Endometrial microvascular endothelial cells (primary cell): ENCODE results near the gene CORO7. TPM values are rescaled to one million over a fixed set of nuclear protein-coding genes. Genes with fewer than 3 reads are reported as not detected.

Experiments
- in situ Hi-C: cut with HindIII; loops from 2 replicates; pipeline ENCODE4 v1.10.0; 2017; ENCODE audit warnings: low sequenced_read_pairs, low pct_unique_long_range_greater_than_20kb; ENCODE audit errors: inconsistent ontology term
- total RNA-seq: library from RNA; depleted of rRNA; stranded (reverse); fragments of >200 nt; gene quantifications from one replicate; pipeline ENCODE4 v1.2.3, GENCODE V29; 2015; ENCODE audit errors: inconsistent ontology term

Gene CORO7
- total RNA-seq, 1 donor from 2014 or later, result 28.6 TPM

DNA sequence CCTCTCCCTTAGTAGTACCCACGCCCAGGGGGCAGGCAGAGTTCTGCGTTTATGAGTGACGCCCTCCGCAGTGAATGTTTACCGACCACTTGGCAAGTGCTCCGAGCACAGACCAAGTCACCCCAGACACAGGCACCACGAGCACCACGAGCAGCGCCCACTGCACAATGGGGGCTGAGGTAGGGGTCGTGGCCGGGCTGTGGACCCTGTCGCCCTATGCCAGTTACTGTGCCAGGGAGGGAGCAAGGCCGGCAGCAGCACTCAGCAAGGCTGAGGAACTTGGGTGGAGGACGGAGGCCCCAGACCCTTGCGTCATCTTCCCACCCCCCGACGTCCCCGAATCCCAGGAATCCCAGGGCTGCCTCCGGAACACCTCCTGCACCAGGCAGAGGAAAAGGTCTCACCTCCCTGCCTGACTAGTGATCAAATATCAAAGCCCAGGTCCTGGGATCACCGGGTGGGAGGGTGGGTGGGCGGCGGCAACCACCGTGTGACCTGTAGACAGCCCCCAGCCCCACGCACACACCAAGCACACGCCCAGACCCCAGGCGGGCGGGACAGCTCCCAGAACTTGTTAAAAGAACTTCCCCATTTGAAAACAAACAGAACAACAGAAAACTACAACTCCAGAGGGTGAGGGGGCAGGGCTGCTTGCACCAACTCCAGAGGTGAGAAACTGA, 39.4 kb downstream of the CORO7 start:
- in situ Hi-C loops, result no loop called here

DNA sequence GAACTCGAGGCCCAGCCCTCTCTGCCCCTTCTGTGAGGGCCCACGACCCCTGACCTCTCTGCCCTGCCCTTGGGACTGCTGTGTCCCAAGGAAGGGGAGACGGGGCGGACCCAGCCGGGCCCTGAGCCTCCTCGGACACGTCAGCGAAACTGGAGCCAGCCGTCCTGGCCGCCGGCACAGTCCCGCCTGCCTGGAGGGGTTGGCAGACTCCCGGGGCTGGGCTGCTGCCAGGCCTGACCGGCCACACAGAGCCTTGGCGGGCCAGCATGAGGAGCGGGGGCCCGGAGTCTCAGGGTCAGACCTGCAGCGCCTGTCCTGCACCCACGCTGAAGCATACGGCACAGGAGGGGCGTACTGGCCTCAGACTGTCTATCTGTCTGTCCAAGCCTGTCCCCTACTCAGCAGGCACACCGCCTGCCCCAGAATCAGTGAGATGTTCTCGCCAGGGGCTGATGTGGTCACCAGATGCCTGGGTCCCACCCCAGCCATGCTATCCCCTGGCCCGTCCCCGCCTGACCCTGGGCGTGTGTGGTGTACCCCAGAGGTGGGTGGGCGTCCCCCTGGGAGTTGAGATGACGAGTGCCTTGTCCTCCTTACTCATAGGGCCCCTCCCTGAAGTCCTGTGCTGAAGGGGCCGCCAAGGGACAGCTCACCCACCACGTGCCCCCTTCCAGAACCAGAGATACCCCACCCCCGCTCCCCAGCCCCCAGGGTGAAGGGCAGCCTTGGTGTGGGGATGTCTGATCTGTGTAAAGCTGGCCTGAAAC, 40.1 kb downstream of the CORO7 start:
- in situ Hi-C loops, result no loop called here

DNA sequence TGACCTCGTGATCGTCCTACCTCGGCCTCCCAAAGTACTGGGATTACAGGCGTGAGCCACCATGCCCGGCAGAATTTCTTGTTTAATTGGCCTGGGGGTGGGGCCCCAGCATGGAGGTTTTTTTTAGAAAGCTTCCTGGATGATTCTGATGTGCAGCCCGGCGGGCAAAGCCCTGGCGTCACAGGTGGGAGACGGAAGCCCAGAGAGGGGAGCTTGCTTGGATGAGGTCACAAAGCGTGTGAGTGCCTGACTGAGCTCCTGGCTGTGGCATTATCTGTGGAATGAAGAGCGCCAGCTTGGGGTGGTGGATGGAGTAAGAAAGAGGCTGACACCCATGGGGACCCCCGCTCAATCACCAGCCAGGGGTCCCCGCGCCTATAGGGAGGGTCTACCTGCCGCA, 40.7 kb downstream of the CORO7 start:
- in situ Hi-C loops, result no loop called here

GRCh38 chr16:4373909-4374742, 42.3 kb downstream of the CORO7 start:
- in situ Hi-C loops, result no loop called here

GRCh38 chr16:4373356-4373908, 43.0 kb downstream of the CORO7 start:
- in situ Hi-C loops, result no loop called here

- in situ Hi-C loops, result no loop called here
These were observed 43.6 kb downstream of the CORO7 start for GRCh38 chr16:4372578-4373355.

DNA sequence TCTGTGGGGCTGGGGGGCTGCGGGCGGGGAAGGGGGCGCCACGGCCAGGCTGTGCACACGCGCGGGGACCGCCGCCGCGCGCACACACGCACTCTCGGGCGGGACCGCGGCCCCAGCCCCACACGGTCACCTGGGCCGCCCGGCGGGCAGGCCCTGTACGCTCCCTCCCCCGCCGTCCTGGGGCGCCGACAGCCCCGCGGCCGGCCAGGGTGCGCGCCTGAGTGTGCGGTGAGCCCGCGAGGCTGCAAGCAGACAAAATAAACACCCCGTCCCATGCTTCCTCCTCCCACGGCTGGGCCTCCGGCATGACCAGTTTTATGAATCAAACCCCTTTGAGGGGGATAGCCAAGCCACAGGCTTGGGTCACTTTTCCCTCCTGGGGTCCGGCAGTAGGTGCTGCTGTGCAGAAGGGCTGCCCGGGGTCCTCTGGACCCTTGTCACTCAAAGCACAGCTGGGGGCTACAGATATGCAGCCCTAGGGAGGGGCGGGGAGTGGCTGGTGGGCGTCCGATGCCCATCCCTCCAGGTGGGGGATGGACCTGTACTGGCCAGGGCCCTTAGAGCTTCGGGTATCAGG, 44.3 kb downstream of the CORO7 start:
- in situ Hi-C loops, result no loop called here

GRCh38 chr16:4371357-4372000, 44.9 kb downstream of the CORO7 start, which contains the start of gene VASN:
VASN (plus strand) TSS chr16:4371848; CDS start chr16:4380878, 9,030 bp downstream.
- in situ Hi-C loops, result no loop called here

DNA sequence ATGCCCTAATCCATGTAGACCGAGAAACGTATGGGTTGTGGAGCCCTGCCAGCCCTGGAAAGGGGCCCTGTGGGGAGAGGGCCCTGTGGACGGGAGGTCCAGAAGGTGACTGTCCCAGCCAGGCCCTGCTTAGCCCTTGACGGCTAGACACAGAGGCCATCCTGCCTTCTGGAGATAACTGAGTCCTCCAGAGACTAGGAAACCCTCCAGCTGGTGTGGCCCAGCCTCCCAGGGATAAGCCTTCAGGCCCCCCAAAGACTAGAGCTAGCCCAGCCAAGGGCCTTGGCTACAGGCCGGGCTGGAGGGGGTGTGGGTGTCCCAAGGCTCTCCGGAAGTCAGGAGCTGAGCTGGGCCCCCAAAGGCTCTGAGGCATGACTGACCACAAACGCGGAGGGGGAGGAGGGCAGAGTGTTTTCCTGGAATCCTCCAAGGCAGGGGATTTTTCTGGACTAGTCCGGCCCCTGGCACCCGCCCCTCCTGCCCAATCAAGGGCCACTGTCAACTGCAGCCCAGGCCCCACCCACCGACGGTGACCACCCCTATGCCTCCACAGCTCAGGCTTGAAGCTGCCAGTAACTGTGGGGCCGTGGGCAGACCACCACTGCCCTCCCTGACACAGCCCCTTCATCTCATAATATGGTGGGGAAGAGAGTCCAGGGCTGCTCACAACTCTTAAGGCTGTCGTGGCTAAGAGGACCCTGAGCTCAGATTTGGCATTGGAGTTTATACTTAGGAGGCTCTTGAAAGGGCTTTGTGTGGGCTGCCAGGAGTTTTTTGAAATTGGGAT, 45.6 kb downstream of the CORO7 start:
- in situ Hi-C loops, result no loop called here

- in situ Hi-C loops, result no loop called here
These were observed 46.2 kb downstream of the CORO7 start for GRCh38 chr16:4370151-4370550.

DNA sequence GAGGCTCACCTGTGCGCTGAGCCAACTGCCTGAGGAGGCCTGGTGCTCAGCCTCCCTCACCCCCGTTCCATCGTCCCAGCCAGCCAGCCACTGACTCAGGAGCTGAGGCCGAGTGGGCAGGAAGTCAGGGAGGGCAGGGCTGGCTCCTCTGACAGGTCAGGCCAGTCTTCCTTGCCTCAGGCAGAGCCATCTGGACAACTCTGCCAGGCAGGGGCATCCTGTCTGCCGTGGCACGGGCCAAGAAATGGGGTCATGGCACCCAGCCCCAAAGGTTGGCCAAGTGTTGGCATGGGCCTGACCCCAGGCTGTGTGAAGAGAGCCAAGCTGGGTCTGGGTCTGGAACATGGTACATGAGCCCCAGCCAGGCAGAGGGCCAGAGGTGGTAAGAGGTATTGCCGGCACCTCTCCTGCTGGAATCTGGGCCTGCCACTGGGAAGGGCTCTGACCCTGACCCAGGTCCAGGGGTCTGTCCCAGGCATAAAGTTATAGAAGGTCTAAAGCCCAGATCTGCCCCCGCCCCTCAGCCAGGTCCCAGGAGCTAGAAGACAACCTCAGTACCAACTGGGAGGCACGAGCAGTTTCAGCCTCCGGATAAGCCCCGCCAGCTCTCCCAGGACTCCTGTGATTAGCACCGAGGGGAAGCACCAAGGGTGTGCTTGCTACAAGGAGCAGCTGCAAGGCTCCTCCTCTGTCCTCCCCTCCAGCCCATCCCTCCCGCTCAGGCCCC, 47.2 kb downstream of the CORO7 start:
- in situ Hi-C loops, result no loop called here

GRCh38 chr16:4367393-4367856, 49.0 kb downstream of the CORO7 start:
- in situ Hi-C loops, result no loop called here

GRCh38 chr16:4366016-4366415, 50.4 kb downstream of the CORO7 start:
- in situ Hi-C loops, result no loop called here

- in situ Hi-C loops, result no loop called here
These were observed 50.8 kb downstream of the CORO7 start for GRCh38 chr16:4365615-4366014.

- in situ Hi-C loops, result no loop called here
These were observed 51.4 kb downstream of the CORO7 start for GRCh38 chr16:4365014-4365406.
